Measurements from ENCODE around the gene PRKG1.

Gene PRKG1

DNA sequence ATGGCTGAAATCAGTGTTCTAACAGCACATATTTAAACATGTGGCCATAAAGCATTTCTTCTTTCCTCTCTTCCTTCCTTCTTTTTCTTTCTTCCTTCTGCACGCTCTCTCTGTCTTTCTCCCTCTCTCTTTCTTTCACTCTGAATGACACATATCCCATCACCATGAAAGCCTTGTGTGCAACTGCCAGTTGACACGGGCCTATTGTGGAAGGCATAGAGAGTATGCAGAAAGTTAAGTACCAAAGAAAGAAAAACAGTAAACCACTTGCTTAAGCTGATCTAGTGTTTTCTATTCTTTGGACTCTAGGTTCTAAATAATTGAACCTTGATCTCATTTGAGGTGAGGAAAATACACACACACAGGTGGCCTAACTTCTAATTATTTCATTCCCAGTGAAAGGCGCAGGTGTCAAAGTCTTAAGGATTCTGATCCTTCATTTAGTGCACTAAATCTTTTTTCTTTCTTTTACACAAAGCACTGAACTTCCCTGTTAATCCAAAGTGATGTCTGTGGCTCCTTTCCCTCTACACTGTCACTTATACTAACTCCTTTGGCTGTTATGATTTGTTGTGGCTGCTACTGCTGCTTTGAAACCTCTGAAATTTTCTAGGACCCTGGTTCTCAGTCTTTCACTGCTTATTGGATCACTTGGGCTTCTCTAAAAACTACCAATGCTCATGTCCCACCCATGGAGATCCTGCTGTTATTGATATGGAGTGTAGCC lies 1257.5 kb downstream of the PRKG1 start:
- Histone ChIP-seq H3K36me3 (ENCODE audit: insufficient read depth, low read length) (no peaks in the 10 kb centered on the region), H3K9ac (ENCODE audit: low read depth, low read length) (no peak overlapping the region), H3K4me2 (ENCODE audit: insufficient read depth, low read length) (no peak overlapping the region), H3K4me3 (ENCODE audit: low read depth in 1 of 2, low read length in 2 of 2) (no peak overlapping the region), H3K9me3 (ENCODE audit: insufficient read depth, low read length, severe bottlenecking) (no peaks in the 10 kb centered on the region), H3K27me3 (ENCODE audit: insufficient read depth, low read length, poor library complexity) (no peaks in the 10 kb centered on the region), H4K20me1 (ENCODE audit: insufficient read depth, low read length) (no peaks in the 10 kb centered on the region), H2AFZ (ENCODE audit: low read depth, low read length) (no peak overlapping the region), H3K79me2 (ENCODE audit: insufficient read depth, low read length) (no peaks in the 10 kb centered on the region), H3K27ac (ENCODE audit: low read length) (no peak overlapping the region), H3K4me1 (ENCODE audit: insufficient read depth, low read length) (no peaks in the 10 kb centered on the region)
- ATAC-seq (ENCODE audit: insufficient read depth, low read depth): no peak
- no peak for TF ChIP-seq EZH2 (IDR thresholded peaks at IDR 0.05; ENCODE audit: borderline replicate concordance, low read depth, low read length, severe bottlenecking)
- TF ChIP-seq, protein P1, sequence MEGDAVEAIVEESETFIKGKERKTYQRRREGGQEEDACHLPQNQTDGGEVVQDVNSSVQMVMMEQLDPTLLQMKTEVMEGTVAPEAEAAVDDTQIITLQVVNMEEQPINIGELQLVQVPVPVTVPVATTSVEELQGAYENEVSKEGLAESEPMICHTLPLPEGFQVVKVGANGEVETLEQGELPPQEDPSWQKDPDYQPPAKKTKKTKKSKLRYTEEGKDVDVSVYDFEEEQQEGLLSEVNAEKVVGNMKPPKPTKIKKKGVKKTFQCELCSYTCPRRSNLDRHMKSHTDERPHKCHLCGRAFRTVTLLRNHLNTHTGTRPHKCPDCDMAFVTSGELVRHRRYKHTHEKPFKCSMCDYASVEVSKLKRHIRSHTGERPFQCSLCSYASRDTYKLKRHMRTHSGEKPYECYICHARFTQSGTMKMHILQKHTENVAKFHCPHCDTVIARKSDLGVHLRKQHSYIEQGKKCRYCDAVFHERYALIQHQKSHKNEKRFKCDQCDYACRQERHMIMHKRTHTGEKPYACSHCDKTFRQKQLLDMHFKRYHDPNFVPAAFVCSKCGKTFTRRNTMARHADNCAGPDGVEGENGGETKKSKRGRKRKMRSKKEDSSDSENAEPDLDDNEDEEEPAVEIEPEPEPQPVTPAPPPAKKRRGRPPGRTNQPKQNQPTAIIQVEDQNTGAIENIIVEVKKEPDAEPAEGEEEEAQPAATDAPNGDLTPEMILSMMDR (IDR thresholded peaks at IDR 0.05; ENCODE audit: borderline replicate concordance, extremely low read depth, low read length, poor library complexity, severe bottlenecking): no peak
- DNase-seq: no peak

DNA sequence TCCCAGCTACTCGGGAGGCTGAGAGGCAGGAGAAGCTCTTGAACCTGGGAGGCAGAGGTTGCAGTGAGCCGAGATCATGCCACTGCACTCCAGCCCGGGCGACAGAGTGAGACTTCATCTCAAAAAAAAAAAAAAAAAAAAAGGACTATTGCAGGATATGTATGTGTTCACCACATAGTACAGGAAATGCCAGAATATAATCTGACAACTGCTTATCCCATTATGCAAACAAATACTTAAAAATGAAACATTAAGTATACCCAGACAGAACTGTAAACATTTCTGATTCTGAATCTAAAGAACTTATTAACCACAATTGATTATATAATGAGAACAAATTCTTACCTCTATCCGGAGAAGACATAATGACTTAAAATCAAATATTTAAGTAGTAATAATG lies 1258.5 kb downstream of the PRKG1 start:
- ATAC-seq (ENCODE audit: insufficient read depth, low read depth) (no peak), DNase-seq (no peak)
- Histone ChIP-seq H4K20me1 (ENCODE audit: insufficient read depth, low read length) (no peaks in the 10 kb centered on the region), H2AFZ (ENCODE audit: low read depth, low read length) (no peak overlapping the region), H3K9me3 (ENCODE audit: insufficient read depth, low read length, severe bottlenecking) (no peaks in the 10 kb centered on the region), H3K4me1 (ENCODE audit: insufficient read depth, low read length) (no peaks in the 10 kb centered on the region), H3K27me3 (ENCODE audit: insufficient read depth, low read length, poor library complexity) (no peaks in the 10 kb centered on the region), H3K27ac (ENCODE audit: low read length) (no peak overlapping the region), H3K4me3 (ENCODE audit: low read depth in 1 of 2, low read length in 2 of 2) (no peak overlapping the region), H3K36me3 (ENCODE audit: insufficient read depth, low read length) (no peaks in the 10 kb centered on the region), H3K9ac (ENCODE audit: low read depth, low read length) (no peak overlapping the region), H3K79me2 (ENCODE audit: insufficient read depth, low read length) (no peaks in the 10 kb centered on the region), H3K4me2 (ENCODE audit: insufficient read depth, low read length) (no peak overlapping the region)
- TF ChIP-seq, protein P1 (IDR thresholded peaks at IDR 0.05; ENCODE audit: borderline replicate concordance, extremely low read depth, low read length, poor library complexity, severe bottlenecking): no peak
- TF ChIP-seq EZH2 (IDR thresholded peaks at IDR 0.05; ENCODE audit: borderline replicate concordance, low read depth, low read length, severe bottlenecking): no peak

- Histone ChIP-seq H3K4me3 (ENCODE audit: low read depth in 1 of 2, low read length in 2 of 2) (no peak overlapping the region), H4K20me1 (ENCODE audit: insufficient read depth, low read length) (no peaks in the 10 kb centered on the region), H3K9ac (ENCODE audit: low read depth, low read length) (no peak overlapping the region), H3K4me1 (ENCODE audit: insufficient read depth, low read length) (no peaks in the 10 kb centered on the region), H3K4me2 (ENCODE audit: insufficient read depth, low read length) (no peak overlapping the region), H3K79me2 (ENCODE audit: insufficient read depth, low read length) (no peaks in the 10 kb centered on the region), H3K27ac (ENCODE audit: low read length) (no peak overlapping the region), H3K9me3 (ENCODE audit: insufficient read depth, low read length, severe bottlenecking) (no peaks in the 10 kb centered on the region), H3K36me3 (ENCODE audit: insufficient read depth, low read length) (no peaks in the 10 kb centered on the region), H3K27me3 (ENCODE audit: insufficient read depth, low read length, poor library complexity) (no peaks in the 10 kb centered on the region), H2AFZ (ENCODE audit: low read depth, low read length) (no peak overlapping the region)
- ATAC-seq (ENCODE audit: insufficient read depth, low read depth): no peak
- no peak for DNase-seq
- TF ChIP-seq EZH2 (IDR thresholded peaks at IDR 0.05; ENCODE audit: borderline replicate concordance, low read depth, low read length, severe bottlenecking): no peak
- TF ChIP-seq, protein P1 (IDR thresholded peaks at IDR 0.05; ENCODE audit: borderline replicate concordance, extremely low read depth, low read length, poor library complexity, severe bottlenecking): no peak
These were observed 1260.3 kb downstream of the PRKG1 start for GRCh38 chr10:52334595-52334994.
